HCT116 (cell line): ENCODE data around the gene LMOD1. TPM values are rescaled to one million over a fixed set of nuclear protein-coding genes. Genes with fewer than 3 reads are reported as not detected.

Source experiments
- ATAC-seq: fragments of 200-7000 bp; cut with Tn5 transposase; 2 replicates; pipeline ENCODE4 v1.9.1; 2020; ENCODE audit warnings: mild to moderate bottlenecking, moderate library complexity
- BruUV-seq: library from RNA; stranded (reverse); fragments of 400-500 nt; replicated peaks from 2 replicates; lab custom pipeline; 2021; lab: Mats Ljungman, UMichigan
- CTCF ChIA-PET: fragments of 300-600 bp; sonication (Branson Sonifier 250); formaldehyde crosslinking; loops from one replicate; lab custom pipeline; 2021; ENCODE audit warnings: antibody characterized with exemption; lab: Charles Lee
- POLR2A ChIA-PET: fragments of 300-600, 350-600 bp; sonication (Branson Sonifier 250); formaldehyde crosslinking; loops from one replicate; lab custom pipeline; 2021; ENCODE audit warnings: antibody characterized with exemption; lab: Charles Lee
- RAD21 ChIA-PET, 2 experiments: fragments of 300-600 bp; sonication (Branson Sonifier 250); formaldehyde crosslinking; loops; one replicate each; lab custom pipeline; 2023; ENCODE audit warnings: low total read pairs in 2 of 2; ENCODE audit not compliant: uncharacterized antibody in 2 of 2, unreplicated experiment in 2 of 2, low non-redundant PET in 1 of 2; lab: Charles Lee
- DNase-seq: peaks from one replicate; pipeline ENCODE4 v3.0.0-alpha.2; 2010; ENCODE audit warnings: low read depth, low spot score
- H2AFZ ChIP-seq: fragments of 200-600 bp; shearing (Covaris generic), sonication (generic); 2 replicates; pipeline ENCODE4 v1.6.1; 2017; ENCODE audit warnings: low read depth, mixed run types, mixed read lengths, antibody characterized with exemption, low read length; ENCODE audit not compliant: poor library complexity, severe bottlenecking
- H3K27ac ChIP-seq: 2 replicates; pipeline ENCODE4 v1.5.1; 2012; ENCODE audit warnings: low read depth, low read length
- H3K27me3 ChIP-seq: fragments of 200-600 bp; sonication (generic); 2 replicates; pipeline ENCODE4 v1.6.1; 2016; ENCODE audit warnings: mixed run types, low read length, mixed read lengths; ENCODE audit not compliant: insufficient read depth
- H3K36me3 ChIP-seq, 2 experiments: fragments of 200-500 bp in 1 of 2; fragments of 200-600 bp in 1 of 2; sonication (Bioruptor generic) in 1 of 2; sonication (generic) in 1 of 2; 2 replicates each; pipeline versions ENCODE4 v1.5.1 to v1.6.1; 2014 to 2016; ENCODE audit warnings: low read length in 2 of 2, inconsistent platforms in 1 of 2, mixed read lengths in 1 of 2, mixed run types in 1 of 2; ENCODE audit not compliant: insufficient read depth in 2 of 2, control insufficient read depth in 1 of 2
- H3K4me1 ChIP-seq, 2 experiments: fragments of 200-600 bp in 1 of 2; sonication (generic) in 1 of 2; 2 replicates each; pipeline versions ENCODE4 v1.5.1 to v1.6.1; 2012 to 2017; ENCODE audit warnings: low read length in 2 of 2, inconsistent platforms in 1 of 2, mild to moderate bottlenecking in 1 of 2, mixed read lengths in 1 of 2, mixed run types in 1 of 2, moderate library complexity in 1 of 2; ENCODE audit not compliant: insufficient read depth in 2 of 2, control insufficient read depth in 1 of 2
- H3K4me2 ChIP-seq: fragments of 200-600 bp; sonication (generic); 2 replicates; pipeline ENCODE4 v1.6.1; 2017; ENCODE audit warnings: mixed run types, low read length, mixed read lengths
- H3K4me3 ChIP-seq, 2 experiments: fragments of 200-600 bp in 1 of 2; sonication (generic) in 1 of 2; replicated peaks in 1 of 2; 2 replicates each; pipeline ENCODE4 v1.5.1; 2011 to 2016; ENCODE audit warnings: low read length in 2 of 2, control low read depth in 1 of 2, low read depth in 1 of 2, mild to moderate bottlenecking in 1 of 2, mixed read lengths in 1 of 2, mixed run types in 1 of 2
- H3K79me2 ChIP-seq: fragments of 200-600 bp; sonication (generic); 2 replicates; pipeline ENCODE4 v1.6.1; 2017; ENCODE audit warnings: mild to moderate bottlenecking, mixed run types, low read length, moderate library complexity, mixed read lengths; ENCODE audit not compliant: insufficient read depth
- H3K9ac ChIP-seq: fragments of 200-600 bp; sonication (generic); 2 replicates; pipeline ENCODE4 v1.6.1; 2016; ENCODE audit warnings: low read length, mixed read lengths
- H3K9me2 ChIP-seq: fragments of 200-600 bp; sonication (generic), shearing (Covaris generic); 2 replicates; pipeline ENCODE4 v1.6.1; 2017; ENCODE audit warnings: mixed run types, mild to moderate bottlenecking, moderate library complexity; ENCODE audit not compliant: insufficient read depth
- H3K9me3 ChIP-seq, 2 experiments: fragments of 200-500 bp in 1 of 2; fragments of 200-600 bp in 1 of 2; sonication (Bioruptor generic) in 1 of 2; sonication (generic) in 1 of 2; 2 replicates each; pipeline ENCODE4 v1.6.1; 2014 to 2017; ENCODE audit warnings: low read length in 2 of 2, mixed read lengths in 2 of 2, inconsistent platforms in 1 of 2, low read depth in 1 of 2, mild to moderate bottlenecking in 1 of 2, mixed run types in 1 of 2, moderate library complexity in 1 of 2; ENCODE audit not compliant: control insufficient read depth in 1 of 2, insufficient read depth in 1 of 2
- H4K20me1 ChIP-seq: fragments of 200-600 bp; sonication (generic), shearing (Covaris generic); 2 replicates; pipeline ENCODE4 v1.6.1; 2017; ENCODE audit warnings: mixed run types, mild to moderate bottlenecking, moderate library complexity; ENCODE audit not compliant: insufficient read depth
- ATF3 ChIP-seq: IDR thresholded peaks from 2 replicates; pipeline ENCODE4 v1.6.1; 2012
- CBX3 ChIP-seq: IDR thresholded peaks from 2 replicates; pipeline ENCODE4 v1.6.1; 2012; ENCODE audit warnings: low read depth
- CEBPB ChIP-seq: IDR thresholded peaks from 2 replicates; pipeline ENCODE4 v1.6.1; 2012; ENCODE audit warnings: low read depth
- EGR1 ChIP-seq: IDR thresholded peaks from 2 replicates; pipeline ENCODE4 v1.6.1; 2012; ENCODE audit warnings: low read depth
- EZH2 ChIP-seq: fragments of 200-600 bp; sonication (generic); IDR thresholded peaks from 2 replicates; pipeline ENCODE4 v1.6.1; 2017; ENCODE audit warnings: antibody characterized with exemption, mixed run types
- EZH2phosphoT487 ChIP-seq: fragments of 200-600 bp; IDR thresholded peaks from 2 replicates; pipeline ENCODE4 v1.6.1; 2018; ENCODE audit warnings: antibody characterized with exemption, borderline replicate concordance
- JUND ChIP-seq: IDR thresholded peaks from 2 replicates; pipeline ENCODE4 v1.6.1; 2012
- MAX ChIP-seq: IDR thresholded peaks from 2 replicates; pipeline ENCODE4 v1.6.1; 2012
- POLR2AphosphoS5 ChIP-seq: IDR thresholded peaks from 2 replicates; pipeline ENCODE4 v1.6.1; 2011; ENCODE audit warnings: mild to moderate bottlenecking, low read depth, low read length, moderate library complexity
- RAD21 ChIP-seq: IDR thresholded peaks from 2 replicates; pipeline ENCODE4 v1.6.1; 2012; ENCODE audit warnings: low read depth, mild to moderate bottlenecking
- REST ChIP-seq: IDR thresholded peaks from 2 replicates; pipeline ENCODE4 v1.6.1; 2012; ENCODE audit warnings: low read depth
- SP1 ChIP-seq: IDR thresholded peaks from 2 replicates; pipeline ENCODE4 v1.6.1; 2012; ENCODE audit warnings: low read depth
- YY1 ChIP-seq: IDR thresholded peaks from 2 replicates; pipeline ENCODE4 v1.6.1; 2011; ENCODE audit warnings: low read length, low read depth, moderate library complexity, mild to moderate bottlenecking; ENCODE audit not compliant: insufficient replicate concordance; ENCODE audit errors: extremely low read depth
- ZBTB33 ChIP-seq: IDR thresholded peaks from 2 replicates; pipeline ENCODE4 v1.6.1; 2011; ENCODE audit warnings: mild to moderate bottlenecking, low read length, moderate library complexity; ENCODE audit not compliant: insufficient replicate concordance; ENCODE audit errors: extremely low read depth
- ZFX ChIP-seq: fragments of 450-650 bp; IDR thresholded peaks from 2 replicates; pipeline ENCODE4 v1.6.1; 2017
- ZNF274 ChIP-seq: fragments of 200-500 bp; sonication (Bioruptor generic); IDR thresholded peaks from 2 replicates; pipeline ENCODE4 v1.6.1; 2014; ENCODE audit warnings: mild to moderate bottlenecking, low read depth, low read length, inconsistent platforms
- intact Hi-C: fragments of 100-400 bp; cut with micrococcal nuclease; formaldehyde crosslinking; loops from 2 replicates; pipeline ENCODE4 v1.10.0; 2022
- total RNA-seq: library from RNA; stranded (reverse); gene quantifications from one replicate; pipeline ENCODE4 v1.2.1, GENCODE V29; 2021; ENCODE audit not compliant: unreplicated experiment

Gene LMOD1
- total RNA-seq, 1 experiment from 2014 or later: 0.12 TPM

GRCh38 chr1:201930803-201931202 lies 15.5 kb downstream of the LMOD1 start:
- ChIA-PET CTCF (no interaction called here), RAD21 (no interaction called here), POLR2A (no interaction called here)
- BruUV-seq: no TSS peak
- Histone ChIP-seq H3K9ac (no peak overlapping the region), H3K27ac (no peak overlapping the region), H3K9me3 (no peaks in the 10 kb centered on the region), H3K36me3 (no peaks in the 10 kb centered on the region), H3K4me2 (no peak overlapping the region), H3K4me1 (no peaks in the 10 kb centered on the region), H3K4me3 (no peak overlapping the region), H4K20me1 (no peaks in the 10 kb centered on the region), H3K27me3 (no peaks in the 10 kb centered on the region), H2AFZ (no peak overlapping the region), H3K79me2 (no peaks in the 10 kb centered on the region), H3K9me2 (no peaks in the 10 kb centered on the region)
- DNase-seq (no peak), ATAC-seq (no peak)
- no peak for TF ChIP-seq YY1
- TF ChIP-seq ZFX: no peak
- TF ChIP-seq RAD21: no peak
- TF ChIP-seq REST: no peak
- TF ChIP-seq JUND: no peak
- TF ChIP-seq ATF3: no peak
- intact Hi-C loops: no loop called here

- ChIA-PET RAD21 (no interaction called here), CTCF (no interaction called here), POLR2A (no interaction called here)
- Histone ChIP-seq H4K20me1 (no peaks in the 10 kb centered on the region), H3K36me3 (no peaks in the 10 kb centered on the region), H3K4me1 (no peaks in the 10 kb centered on the region), H3K4me2 (no peak overlapping the region), H3K27me3 (no peaks in the 10 kb centered on the region), H3K79me2 (no peaks in the 10 kb centered on the region), H2AFZ (no peak overlapping the region), H3K27ac (no peak overlapping the region), H3K9me3 (no peaks in the 10 kb centered on the region), H3K4me3 (no peak overlapping the region), H3K9ac (no peak overlapping the region), H3K9me2 (no peaks in the 10 kb centered on the region)
- DNase-seq (no peak), ATAC-seq (no peak)
- no TSS peak for BruUV-seq
- intact Hi-C loops: no loop called here
- no peak for TF ChIP-seq EZH2phosphoT487
- TF ChIP-seq ZBTB33: no peak
- TF ChIP-seq MAX: no peak
- no peak for TF ChIP-seq POLR2AphosphoS5
- TF ChIP-seq CBX3: no peak
- TF ChIP-seq ATF3: no peak
- no peak for TF ChIP-seq CEBPB
- no peak for TF ChIP-seq EZH2
- no peak for TF ChIP-seq SP1
- TF ChIP-seq ZNF274: no peak
- TF ChIP-seq EGR1: no peak
- no peak for TF ChIP-seq RAD21
Measured at GRCh38 chr1:201930137-201930536, 16.2 kb downstream of the LMOD1 start.
